ENCODE results near the gene PIH1D1.
A peak's percentile ranks its signal among the peaks of the same experiment; 100 is the strongest.
"Not testable (repeated sequence)": the region's sequence is repeated elsewhere in the genome, so short reads cannot be mapped to it uniquely, and the experiment has no call there.

Gene PIH1D1

DNA sequence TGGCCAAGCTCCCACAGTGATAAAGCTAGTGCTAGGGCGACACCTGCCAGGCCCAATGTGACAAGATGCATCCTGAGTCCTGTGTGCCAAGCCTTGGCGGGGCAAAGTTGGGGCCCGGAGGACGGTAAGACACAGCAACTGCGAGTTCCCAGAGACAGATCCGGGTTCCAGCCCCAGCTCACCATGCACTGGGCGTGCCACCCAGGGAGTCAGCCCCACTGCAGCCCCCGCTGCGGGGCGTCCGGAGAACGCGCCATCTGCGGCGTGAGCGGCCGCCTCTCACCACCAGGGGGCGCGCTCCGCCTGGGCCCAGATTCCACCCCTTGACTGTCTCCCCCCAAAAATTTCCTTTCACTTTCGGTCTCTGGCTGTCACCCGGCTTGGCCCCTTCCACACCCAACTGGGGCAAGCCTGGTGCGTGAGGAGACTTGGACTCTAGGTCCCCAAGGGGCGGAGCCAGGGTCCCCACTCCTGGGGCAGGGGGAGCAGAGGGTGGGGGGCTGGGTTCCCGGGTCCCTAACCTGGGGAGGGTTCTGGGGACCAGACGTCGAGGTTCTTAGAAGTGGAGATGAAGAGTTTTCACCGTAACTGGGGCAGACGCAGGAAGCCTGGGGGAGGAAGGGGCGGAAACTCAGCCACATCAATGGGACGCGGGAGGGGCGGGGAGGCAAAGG lies 22.4 kb upstream of the PIH1D1 start, which contains the start of gene FLT3LG:
Gene FLT3LG, plus strand, starts transcription at position 348 of the 674 bp plus-strand sequence. CDS start 425 bp downstream, outside the sequence.
- TF ChIP-seq, protein P1, sequence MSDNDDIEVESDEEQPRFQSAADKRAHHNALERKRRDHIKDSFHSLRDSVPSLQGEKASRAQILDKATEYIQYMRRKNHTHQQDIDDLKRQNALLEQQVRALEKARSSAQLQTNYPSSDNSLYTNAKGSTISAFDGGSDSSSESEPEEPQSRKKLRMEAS (IDR thresholded peaks at IDR 0.05; ENCODE audit: low read depth, low read length), result peak; percentile 27; the same call in 1 of the 2 replicates
- no peak for TF ChIP-seq MYC (IDR thresholded peaks at IDR 0.05; ENCODE audit: low read depth, low read length)
- TF ChIP-seq, protein P2, sequence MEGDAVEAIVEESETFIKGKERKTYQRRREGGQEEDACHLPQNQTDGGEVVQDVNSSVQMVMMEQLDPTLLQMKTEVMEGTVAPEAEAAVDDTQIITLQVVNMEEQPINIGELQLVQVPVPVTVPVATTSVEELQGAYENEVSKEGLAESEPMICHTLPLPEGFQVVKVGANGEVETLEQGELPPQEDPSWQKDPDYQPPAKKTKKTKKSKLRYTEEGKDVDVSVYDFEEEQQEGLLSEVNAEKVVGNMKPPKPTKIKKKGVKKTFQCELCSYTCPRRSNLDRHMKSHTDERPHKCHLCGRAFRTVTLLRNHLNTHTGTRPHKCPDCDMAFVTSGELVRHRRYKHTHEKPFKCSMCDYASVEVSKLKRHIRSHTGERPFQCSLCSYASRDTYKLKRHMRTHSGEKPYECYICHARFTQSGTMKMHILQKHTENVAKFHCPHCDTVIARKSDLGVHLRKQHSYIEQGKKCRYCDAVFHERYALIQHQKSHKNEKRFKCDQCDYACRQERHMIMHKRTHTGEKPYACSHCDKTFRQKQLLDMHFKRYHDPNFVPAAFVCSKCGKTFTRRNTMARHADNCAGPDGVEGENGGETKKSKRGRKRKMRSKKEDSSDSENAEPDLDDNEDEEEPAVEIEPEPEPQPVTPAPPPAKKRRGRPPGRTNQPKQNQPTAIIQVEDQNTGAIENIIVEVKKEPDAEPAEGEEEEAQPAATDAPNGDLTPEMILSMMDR (IDR thresholded peaks at IDR 0.05; ENCODE audit: low read depth, low read length), result peak; percentile 90
- no peak for TF ChIP-seq POLR2A (IDR thresholded peaks at IDR 0.05; ENCODE audit: extremely low read depth, insufficient read length)
- DNase-seq (ENCODE audit: low read depth), result peak; percentile 86
- H3K4me3 ChIP-seq (ENCODE audit: low read depth, low read length), result peak within 1 kb of the TSS; percentile 55

DNA sequence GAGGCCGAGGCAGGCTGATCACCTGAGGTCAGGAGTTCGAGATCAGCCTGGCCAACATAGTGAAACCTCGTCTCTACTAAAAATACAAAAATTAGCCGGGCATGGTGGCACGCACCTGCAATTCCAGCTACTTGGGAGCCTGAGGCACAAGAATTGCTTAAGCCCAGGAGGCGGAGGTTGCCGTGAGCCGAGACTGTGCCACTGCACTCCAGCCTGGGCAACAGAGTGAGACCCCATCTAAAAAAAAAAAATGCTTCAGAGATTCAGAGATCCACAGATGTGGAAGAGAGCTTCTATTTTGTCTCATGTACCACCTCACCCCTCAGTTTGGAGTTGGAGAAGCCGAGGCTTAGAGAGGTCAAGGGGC lies 21.9 kb upstream of the PIH1D1 start:
- not testable (repeated sequence) for DNase-seq (ENCODE audit: low read depth)
- peak overlapping the region; percentile 21 for H3K4me3 ChIP-seq (ENCODE audit: low read depth, low read length)

DNA sequence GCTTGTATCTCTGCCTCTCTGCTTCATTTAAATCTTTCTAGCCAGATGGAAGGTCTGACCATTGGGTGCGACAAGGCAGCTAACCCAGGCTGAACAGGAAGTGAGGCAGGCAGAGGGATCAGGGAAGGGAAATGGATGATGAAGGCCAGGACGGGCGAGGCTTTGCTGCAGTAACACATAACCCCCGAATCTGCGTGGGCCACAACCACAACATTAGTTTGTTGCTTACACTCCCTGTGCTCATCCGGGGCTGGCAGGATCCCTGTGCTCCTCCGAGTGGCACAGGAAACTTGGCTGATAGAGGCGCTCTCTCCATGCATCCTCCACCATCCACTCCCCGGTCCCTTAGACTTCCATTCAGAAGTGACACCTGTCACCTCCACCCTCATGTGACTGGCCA lies 21.3 kb upstream of the PIH1D1 start:
- TF ChIP-seq, protein P2 (IDR thresholded peaks at IDR 0.05; ENCODE audit: low read depth, low read length), result no peak
- TF ChIP-seq, protein P1 (IDR thresholded peaks at IDR 0.05; ENCODE audit: low read depth, low read length), result no peak
- no peak for TF ChIP-seq POLR2A (IDR thresholded peaks at IDR 0.05; ENCODE audit: extremely low read depth, insufficient read length)
- TF ChIP-seq MYC (IDR thresholded peaks at IDR 0.05; ENCODE audit: low read depth, low read length), result no peak
- H3K4me3 ChIP-seq (ENCODE audit: low read depth, low read length), result no peak overlapping the region
- no peak for DNase-seq (ENCODE audit: low read depth)

DNA sequence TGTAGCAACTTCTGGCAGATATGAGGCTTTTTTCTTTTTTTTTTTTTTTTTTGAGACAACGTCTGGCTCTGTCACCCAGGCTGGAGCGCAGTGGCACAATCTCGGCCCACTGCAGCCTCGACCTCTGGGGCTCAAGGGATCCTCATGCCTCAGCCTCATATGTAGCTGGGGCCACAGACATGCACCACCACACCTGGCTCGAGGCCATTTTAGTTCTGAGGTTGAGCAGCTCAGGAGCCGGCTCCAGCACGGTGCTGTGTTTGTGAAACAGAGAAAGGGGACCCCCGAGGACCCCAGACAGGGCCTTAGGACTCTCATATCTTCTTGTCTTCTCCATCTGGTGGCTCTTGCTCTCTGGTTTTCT lies 19.0 kb upstream of the PIH1D1 start:
- no peak for DNase-seq (ENCODE audit: low read depth)
- no peak overlapping the region for H3K4me3 ChIP-seq (ENCODE audit: low read depth, low read length)
- no peak for TF ChIP-seq MYC (IDR thresholded peaks at IDR 0.05; ENCODE audit: low read depth, low read length)
- TF ChIP-seq, protein P2 (IDR thresholded peaks at IDR 0.05; ENCODE audit: low read depth, low read length), result no peak
- TF ChIP-seq, protein P1 (IDR thresholded peaks at IDR 0.05; ENCODE audit: low read depth, low read length), result no peak
- TF ChIP-seq POLR2A (IDR thresholded peaks at IDR 0.05; ENCODE audit: extremely low read depth, insufficient read length), result no peak

DNA sequence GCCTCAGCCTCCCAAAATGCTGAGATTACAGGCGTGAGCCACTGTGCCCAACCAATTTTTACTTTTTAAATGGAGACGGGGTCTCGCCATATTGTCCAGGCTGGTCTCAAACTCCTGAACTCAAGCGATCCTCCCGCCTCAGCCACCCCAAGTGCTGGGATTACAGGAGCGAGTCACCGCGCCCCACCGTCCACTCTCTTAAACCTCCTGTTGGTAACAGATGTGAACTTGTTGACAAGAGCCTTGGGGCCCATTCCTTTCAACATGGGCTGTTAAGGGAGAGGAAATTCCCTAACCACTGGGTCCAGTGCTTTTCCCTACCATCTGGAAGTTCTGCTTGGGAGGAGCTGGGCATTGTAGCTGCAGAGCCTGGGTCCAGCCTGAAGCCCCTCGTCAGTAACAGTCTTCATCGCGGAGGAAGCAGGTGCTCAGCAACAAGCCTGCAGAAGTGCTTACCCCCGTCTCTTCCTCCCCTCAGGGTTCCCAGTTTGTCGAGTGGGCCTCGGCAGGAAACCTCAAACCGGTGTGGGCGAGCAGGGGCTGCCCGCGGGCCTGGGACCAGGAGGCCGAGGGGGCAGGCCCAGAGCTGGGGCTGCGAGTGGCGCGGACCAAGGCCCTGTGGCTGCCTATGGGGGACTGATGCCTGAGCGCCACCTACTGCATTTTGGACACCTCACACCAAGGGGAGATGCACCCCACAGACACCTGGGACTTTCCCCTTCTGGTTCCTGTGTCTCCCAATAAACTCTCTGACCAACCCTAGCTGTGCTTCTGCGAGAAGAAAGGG lies 18.4 kb upstream of the PIH1D1 start:
- no peak overlapping the region for H3K4me3 ChIP-seq (ENCODE audit: low read depth, low read length)
- peak; percentile 89 for DNase-seq (ENCODE audit: low read depth)
- TF ChIP-seq, protein P2 (IDR thresholded peaks at IDR 0.05; ENCODE audit: low read depth, low read length), result peak; percentile 59
- TF ChIP-seq, protein P1 (IDR thresholded peaks at IDR 0.05; ENCODE audit: low read depth, low read length), result no peak

DNA sequence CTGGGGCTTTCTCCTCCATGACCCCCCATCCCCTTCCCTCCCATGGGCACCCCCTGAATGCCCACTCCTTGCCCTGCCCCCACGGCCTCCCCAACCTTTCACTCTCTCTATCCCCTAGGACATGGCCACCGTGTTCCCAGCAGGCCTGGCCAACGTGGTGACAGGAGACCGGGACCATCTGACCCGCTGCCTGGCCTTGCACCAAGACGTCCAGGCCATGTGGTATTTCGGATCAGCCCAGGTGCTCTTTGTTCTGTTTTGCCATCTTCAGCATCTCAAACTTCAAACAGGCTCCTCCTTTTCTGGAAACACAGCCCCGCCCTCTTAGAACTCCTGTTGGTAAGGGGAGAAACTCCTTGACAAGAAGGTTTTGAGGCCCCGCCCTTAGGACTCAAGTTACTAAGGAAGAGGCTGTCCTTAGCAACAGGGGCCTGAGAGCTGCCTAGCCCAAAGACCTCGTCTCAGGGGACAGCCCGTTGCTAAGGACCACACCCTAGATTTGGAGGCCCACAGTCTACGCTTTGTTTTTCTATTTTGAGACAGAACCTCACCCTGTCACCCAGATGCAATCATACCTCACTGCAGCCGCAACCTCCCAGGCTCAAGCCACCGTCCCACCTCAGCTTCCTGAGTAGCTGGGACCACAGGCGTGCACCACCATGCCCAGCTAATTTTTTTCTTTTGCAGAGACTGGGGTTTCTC lies 17.3 kb upstream of the PIH1D1 start:
- peak; percentile 93 for DNase-seq (ENCODE audit: low read depth)
- TF ChIP-seq, protein P2 (IDR thresholded peaks at IDR 0.05; ENCODE audit: low read depth, low read length), result no peak
- TF ChIP-seq POLR2A (IDR thresholded peaks at IDR 0.05; ENCODE audit: extremely low read depth, insufficient read length), result no peak
- TF ChIP-seq, protein P1 (IDR thresholded peaks at IDR 0.05; ENCODE audit: low read depth, low read length), result no peak
- TF ChIP-seq MYC (IDR thresholded peaks at IDR 0.05; ENCODE audit: low read depth, low read length), result no peak
- H3K4me3 ChIP-seq (ENCODE audit: low read depth, low read length), result no peak overlapping the region
